DND-41 (cell line): ENCODE measurements around the gene INPP5A.

Experiments
- ATAC-seq: fragments of 200-7000 bp; cut with Tn5 transposase; 3 replicates; pipeline ENCODE4 v1.9.1; 2021; ENCODE audit warnings: low read depth; ENCODE audit not compliant: insufficient read depth
- DNase-seq: peaks from one replicate; pipeline ENCODE4 v3.0.0-alpha.2; 2020
- H2AFZ ChIP-seq: 2 replicates; pipeline ENCODE4 v1.6.0; 2012; ENCODE audit warnings: low read depth, low read length
- H3K27ac ChIP-seq: 2 replicates; pipeline ENCODE4 v1.5.1; 2012; ENCODE audit warnings: low read length, inconsistent platforms
- H3K27me3 ChIP-seq: fragments of 200-600 bp; sonication (generic); 2 replicates; pipeline ENCODE4 v1.6.0; 2012; ENCODE audit warnings: low read length, mild to moderate bottlenecking, inconsistent platforms; ENCODE audit not compliant: insufficient read depth, poor library complexity
- H3K36me3 ChIP-seq: 2 replicates; pipeline ENCODE4 v1.5.1; 2012; ENCODE audit warnings: low read length, inconsistent platforms; ENCODE audit not compliant: insufficient read depth
- H3K4me1 ChIP-seq: 2 replicates; pipeline ENCODE4 v1.5.1; 2012; ENCODE audit warnings: mild to moderate bottlenecking, low read length; ENCODE audit not compliant: insufficient read depth
- H3K4me2 ChIP-seq: 2 replicates; pipeline ENCODE4 v1.6.0; 2012; ENCODE audit warnings: mild to moderate bottlenecking, moderate library complexity, low read length, inconsistent platforms; ENCODE audit not compliant: insufficient read depth
- H3K4me3 ChIP-seq, 2 experiments: fragments of 200-600 bp in 1 of 2; shearing (Covaris generic) in 1 of 2; 2 replicates each; pipeline ENCODE4 v1.5.1; 2012 to 2016; ENCODE audit warnings: inconsistent platforms in 2 of 2, low read length in 2 of 2, mild to moderate bottlenecking in 2 of 2, low read depth in 1 of 2, moderate library complexity in 1 of 2
- H3K79me2 ChIP-seq: 2 replicates; pipeline ENCODE4 v1.6.0; 2012; ENCODE audit warnings: low read length, inconsistent platforms; ENCODE audit not compliant: insufficient read depth
- H3K9ac ChIP-seq: 2 replicates; pipeline ENCODE4 v1.6.0; 2012; ENCODE audit warnings: low read depth, mild to moderate bottlenecking, inconsistent platforms, low read length, moderate library complexity
- H3K9me3 ChIP-seq: 2 replicates; pipeline ENCODE4 v1.5.1; 2012; ENCODE audit warnings: low read length, moderate library complexity, mild to moderate bottlenecking, inconsistent platforms; ENCODE audit not compliant: insufficient read depth, severe bottlenecking
- H4K20me1 ChIP-seq: 2 replicates; pipeline ENCODE4 v1.6.0; 2012; ENCODE audit warnings: low read length; ENCODE audit not compliant: insufficient read depth
- CTCF ChIP-seq: IDR thresholded peaks from 2 replicates; pipeline ENCODE4 v1.5.1; 2012; ENCODE audit warnings: borderline replicate concordance, low read length, moderate library complexity, mild to moderate bottlenecking; ENCODE audit not compliant: poor library complexity, severe bottlenecking; ENCODE audit errors: extremely low read depth
- EZH2 ChIP-seq: IDR thresholded peaks from 3 replicates; pipeline ENCODE4 v1.6.1; 2012; ENCODE audit warnings: borderline replicate concordance, low read depth, mild to moderate bottlenecking, moderate library complexity, low read length, inconsistent platforms; ENCODE audit not compliant: severe bottlenecking

INPP5A gene

GRCh38 chr10:132651511-132652029 lies 114.0 kb downstream of the INPP5A start:
- Histone ChIP-seq H3K4me3 (no peak overlapping the region), H3K9ac (no peak overlapping the region), H4K20me1 (peaks cover 56% of the 10 kb centered on the region), H3K27me3 (no peaks in the 10 kb centered on the region), H3K4me1 (no peaks in the 10 kb centered on the region), H3K79me2 (no peaks in the 10 kb centered on the region), H3K4me2 (no peak overlapping the region), H3K36me3 (peaks cover 57% of the 10 kb centered on the region), H3K27ac (no peak overlapping the region), H3K9me3 (no peaks in the 10 kb centered on the region), H2AFZ (no peak overlapping the region)
- no peak for TF ChIP-seq EZH2
- TF ChIP-seq CTCF = no peak
- DNase-seq (no peak), ATAC-seq (no peak)

- DNase-seq (no peak), ATAC-seq (no peak)
- no peak overlapping the region for H3K27ac ChIP-seq
- H4K20me1 ChIP-seq = peaks cover 60% of the 10 kb centered on the region
- peaks cover 55% of the 10 kb centered on the region for H3K36me3 ChIP-seq
- H3K4me2 ChIP-seq = no peak overlapping the region
- H3K9ac ChIP-seq = no peak overlapping the region
- no peak overlapping the region for H3K4me3 ChIP-seq
- no peaks in the 10 kb centered on the region for H3K27me3 ChIP-seq
- no peaks in the 10 kb centered on the region for H3K9me3 ChIP-seq
- TF ChIP-seq CTCF (no peak), EZH2 (no peak)
- no peaks in the 10 kb centered on the region for H3K4me1 ChIP-seq
- H3K79me2 ChIP-seq = no peaks in the 10 kb centered on the region
- H2AFZ ChIP-seq = no peak overlapping the region
Measured at GRCh38 chr10:132652446-132652845, 114.9 kb downstream of the INPP5A start.

DNA sequence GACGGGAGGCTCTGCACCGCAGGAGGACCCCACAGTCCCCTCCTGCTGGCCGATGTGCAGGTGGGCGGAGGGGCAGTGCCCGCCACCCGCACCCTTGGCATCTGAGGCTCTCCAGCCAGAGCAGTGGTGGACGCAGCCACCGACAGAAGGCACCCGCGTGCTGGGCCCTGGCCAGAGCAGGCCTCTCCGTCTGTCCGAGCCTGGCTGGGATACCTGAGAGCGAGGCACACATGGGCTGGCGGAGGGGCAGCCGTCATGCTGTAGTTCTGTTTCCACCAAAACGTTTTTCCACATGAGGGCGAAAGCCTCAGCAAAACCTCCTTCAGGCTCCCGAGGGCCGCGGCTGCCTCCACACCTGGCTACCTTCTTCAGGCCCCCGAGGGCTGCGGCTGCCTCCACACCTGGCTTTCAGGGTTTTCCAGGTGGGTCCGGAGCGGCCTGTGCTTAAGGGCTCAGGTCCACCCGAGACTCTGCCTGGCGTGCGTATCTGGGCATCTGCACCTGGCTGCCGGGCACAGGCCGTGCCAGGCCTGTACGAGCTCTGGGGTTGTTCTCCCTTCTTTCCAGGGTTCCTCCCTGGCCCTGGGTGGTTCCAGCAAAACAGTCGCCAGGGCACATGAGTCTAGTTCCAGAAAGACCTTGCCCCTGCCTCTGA lies 115.5 kb downstream of the INPP5A start:
- Histone ChIP-seq H3K27me3 (no peaks in the 10 kb centered on the region), H3K9me3 (no peaks in the 10 kb centered on the region), H3K36me3 (peaks cover 55% of the 10 kb centered on the region), H4K20me1 (peaks cover 60% of the 10 kb centered on the region), H2AFZ (no peak overlapping the region), H3K9ac (no peak overlapping the region), H3K4me2 (no peak overlapping the region), H3K4me1 (no peaks in the 10 kb centered on the region), H3K79me2 (no peaks in the 10 kb centered on the region), H3K4me3 (no peak overlapping the region), H3K27ac (no peak overlapping the region)
- no peak for ATAC-seq
- DNase-seq = no peak
- TF ChIP-seq CTCF (no peak), EZH2 (no peak)
